Mucosa of descending colon (tissue), 3 donors: ENCODE measurements around the gene GPC6. TPM values are rescaled to one million over a fixed set of nuclear protein-coding genes. Genes with fewer than 3 reads are reported as not detected.
"Not testable (repeated sequence)": the region's sequence is repeated elsewhere in the genome, so short reads cannot be mapped to it uniquely, and the experiment has no call there.

Experiments
- ATAC-seq: fragments of 200-7000 bp; cut with Tn5 transposase; one replicate; pipeline ENCODE4 v1.9.1; 2020; ENCODE audit warnings: mild to moderate bottlenecking, moderate library complexity
- DNase-seq, 3 donors: peaks; one replicate each; pipeline ENCODE4 v3.0.0-alpha.2; 2020
- H3K36me3 ChIP-seq: fragments of 200-600 bp; one replicate; pipeline ENCODE4 v1.8.0; 2021; ENCODE audit warnings: low read depth, mild to moderate bottlenecking
- H3K4me1 ChIP-seq: fragments of 200-600 bp; one replicate; pipeline ENCODE4 v1.8.0; 2021; ENCODE audit warnings: low read depth, mild to moderate bottlenecking
- H3K4me3 ChIP-seq: fragments of 200-600 bp; one replicate; pipeline ENCODE4 v1.8.0; 2021; ENCODE audit warnings: mild to moderate bottlenecking
- H3K9me3 ChIP-seq: fragments of 200-600 bp; one replicate; pipeline ENCODE4 v1.8.0; 2021; ENCODE audit warnings: mild to moderate bottlenecking
- intact Hi-C, 2 donors: fragments of 100-400 bp; cut with DNase I in 1 of 2; cut with micrococcal nuclease in 1 of 2; formaldehyde crosslinking; loops; one replicate each; pipeline versions ENCODE4 v1.11.0 to v1.11.1; 2022; cut with DNase I, micrococcal nuclease
- total RNA-seq, 3 donors: library from RNA; stranded (reverse); fragmentation: NEBNext Ultra II Directional in 2 of 3; extraction: Animal tissue kit (Norgen Biotek cat#: 25700) in 2 of 3; gene quantifications; one replicate each; pipeline versions ENCODE4 v1.2.1 to v1.2.4, GENCODE V29; 2021 to 2023
- TF ChIP-seq, protein P1 (sequence below): fragments of 200-600 bp; IDR thresholded peaks from one replicate; pipeline ENCODE4 v1.8.0; 2022; ENCODE audit warnings: antibody characterized with exemption, mild to moderate bottlenecking
- donor health status: DM: no; HTN: no; CAD: no; lungs with moderate emphysema.
- donor health status: DM: no; HTN: no; CAD: no.
- donor health status: DM: no; HTN: yes; CAD: no.

GPC6 gene
- total RNA-seq, 3 donors from 2014 or later = 2.7 to 11.3 (median 7.5) TPM

DNA sequence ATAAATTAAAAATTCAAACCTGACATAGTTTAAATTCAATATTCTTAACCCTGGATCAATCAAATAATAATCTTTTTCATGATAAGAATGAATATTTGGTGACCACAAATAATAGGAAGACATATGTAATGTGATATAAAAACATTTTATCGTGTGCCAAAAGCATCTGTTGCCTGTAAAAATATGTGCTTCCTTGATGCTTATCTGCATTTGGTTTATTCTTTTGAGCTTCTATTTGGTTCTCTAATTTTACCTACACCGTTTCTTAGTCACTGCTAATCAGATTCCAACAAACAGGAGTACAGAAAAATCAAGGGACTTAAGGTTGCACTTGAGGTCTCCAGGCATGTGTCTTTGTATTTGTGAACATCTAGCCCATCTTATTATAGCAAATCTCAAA lies 978.3 kb downstream of the GPC6 start:
- ATAC-seq = no peak
- Histone ChIP-seq H3K4me1 (no peaks in the 10 kb centered on the region), H3K4me3 (no peak overlapping the region), H3K36me3 (no peaks in the 10 kb centered on the region), H3K9me3 (no peaks in the 10 kb centered on the region)
- no peak for DNase-seq
- TF ChIP-seq, protein P1, sequence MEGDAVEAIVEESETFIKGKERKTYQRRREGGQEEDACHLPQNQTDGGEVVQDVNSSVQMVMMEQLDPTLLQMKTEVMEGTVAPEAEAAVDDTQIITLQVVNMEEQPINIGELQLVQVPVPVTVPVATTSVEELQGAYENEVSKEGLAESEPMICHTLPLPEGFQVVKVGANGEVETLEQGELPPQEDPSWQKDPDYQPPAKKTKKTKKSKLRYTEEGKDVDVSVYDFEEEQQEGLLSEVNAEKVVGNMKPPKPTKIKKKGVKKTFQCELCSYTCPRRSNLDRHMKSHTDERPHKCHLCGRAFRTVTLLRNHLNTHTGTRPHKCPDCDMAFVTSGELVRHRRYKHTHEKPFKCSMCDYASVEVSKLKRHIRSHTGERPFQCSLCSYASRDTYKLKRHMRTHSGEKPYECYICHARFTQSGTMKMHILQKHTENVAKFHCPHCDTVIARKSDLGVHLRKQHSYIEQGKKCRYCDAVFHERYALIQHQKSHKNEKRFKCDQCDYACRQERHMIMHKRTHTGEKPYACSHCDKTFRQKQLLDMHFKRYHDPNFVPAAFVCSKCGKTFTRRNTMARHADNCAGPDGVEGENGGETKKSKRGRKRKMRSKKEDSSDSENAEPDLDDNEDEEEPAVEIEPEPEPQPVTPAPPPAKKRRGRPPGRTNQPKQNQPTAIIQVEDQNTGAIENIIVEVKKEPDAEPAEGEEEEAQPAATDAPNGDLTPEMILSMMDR = no peak
- intact Hi-C loops = no loop called here

DNA sequence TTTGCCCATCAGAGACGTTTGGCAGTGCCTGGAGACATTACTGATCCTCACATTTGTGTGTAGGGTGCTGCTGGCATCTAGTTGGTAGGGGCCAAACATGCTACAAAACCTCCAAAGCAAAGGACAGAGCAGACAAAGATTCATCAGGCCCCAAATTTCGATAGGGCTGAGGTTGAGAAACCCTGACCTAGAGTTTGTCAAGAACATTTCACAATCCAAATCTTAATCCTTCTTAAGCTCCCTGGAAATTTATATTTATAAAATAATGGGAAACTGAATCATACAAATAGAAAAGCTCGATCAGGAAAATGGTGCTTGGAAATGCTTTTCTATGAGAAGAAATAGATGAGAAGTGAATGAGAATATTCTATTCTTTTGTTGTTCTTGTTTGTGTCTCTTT lies 979.3 kb downstream of the GPC6 start:
- TF ChIP-seq, protein P1 = no peak
- no peaks in the 10 kb centered on the region for H3K36me3 ChIP-seq
- H3K4me1 ChIP-seq = no peaks in the 10 kb centered on the region
- DNase-seq (no peak), ATAC-seq (no peak)
- intact Hi-C loops = no loop called here
- H3K9me3 ChIP-seq = no peaks in the 10 kb centered on the region
- no peak overlapping the region for H3K4me3 ChIP-seq

DNA sequence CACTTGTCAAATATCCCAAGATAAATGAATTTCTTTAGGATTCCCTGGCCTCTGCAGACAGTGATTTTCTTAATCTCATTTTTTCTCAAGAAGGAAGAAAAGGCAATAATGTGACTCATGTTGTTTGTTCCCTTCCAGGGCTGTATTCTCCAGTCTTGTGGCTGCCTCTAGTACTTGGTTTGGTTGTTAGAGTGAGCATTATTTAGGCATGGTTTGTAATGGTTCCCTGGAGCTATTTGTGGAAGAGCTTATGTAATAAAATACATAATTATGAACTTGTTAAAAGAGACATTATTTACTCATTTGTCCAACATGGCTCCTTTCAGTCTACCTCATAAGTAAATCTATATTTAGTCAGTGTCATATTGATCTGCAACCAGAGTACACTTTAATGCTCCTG lies 982.5 kb downstream of the GPC6 start:
- DNase-seq (no peak), ATAC-seq (no peak)
- Histone ChIP-seq H3K36me3 (no peaks in the 10 kb centered on the region), H3K4me1 (no peaks in the 10 kb centered on the region), H3K9me3 (no peaks in the 10 kb centered on the region), H3K4me3 (no peak overlapping the region)
- intact Hi-C loops = no loop called here
- TF ChIP-seq, protein P1 = no peak

DNA sequence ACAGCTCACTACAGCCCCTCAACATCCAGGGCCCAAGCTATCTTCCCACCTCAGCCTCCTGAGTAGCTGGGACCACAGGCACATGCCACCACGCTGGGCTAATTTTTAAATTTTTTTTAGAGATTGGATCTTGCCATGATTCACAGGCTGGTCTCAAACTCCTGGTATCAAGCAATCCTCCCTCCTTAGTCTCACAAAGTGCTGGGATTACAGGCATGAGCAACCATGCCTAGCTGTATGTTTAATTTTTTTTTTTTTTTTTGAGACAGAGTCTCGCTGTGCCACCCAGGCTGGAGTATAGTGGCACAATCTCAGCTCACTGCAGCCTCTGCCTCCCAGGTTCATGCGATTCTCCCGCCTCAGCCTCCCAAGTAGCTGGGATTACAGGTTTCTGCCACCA lies 983.3 kb downstream of the GPC6 start:
- H3K4me1 ChIP-seq, intact Hi-C loops, DNase-seq, H3K9me3 ChIP-seq, H3K4me3 ChIP-seq, H3K36me3 ChIP-seq, ATAC-seq: not testable (repeated sequence)

DNA sequence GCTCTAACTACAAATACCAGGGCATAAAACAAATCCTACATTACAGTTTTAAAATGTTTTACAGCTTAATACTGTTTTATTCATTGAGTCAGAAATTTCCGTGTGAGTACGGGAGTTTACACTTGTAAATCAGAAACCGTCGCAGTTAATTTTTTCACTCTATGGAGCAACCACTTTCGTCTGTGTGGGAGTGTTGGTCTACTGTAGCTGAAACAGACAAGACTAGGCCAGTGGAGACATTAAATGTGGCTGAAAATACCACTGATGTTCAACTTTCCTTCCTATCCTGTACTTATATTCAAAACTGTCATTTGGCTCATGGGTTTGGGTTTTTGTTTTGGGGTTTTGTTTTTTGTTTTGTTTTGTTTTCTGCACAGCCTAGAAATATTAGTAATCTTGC lies 984.2 kb downstream of the GPC6 start:
- Histone ChIP-seq H3K4me3 (no peak overlapping the region), H3K36me3 (no peaks in the 10 kb centered on the region), H3K9me3 (no peaks in the 10 kb centered on the region), H3K4me1 (no peaks in the 10 kb centered on the region)
- ATAC-seq = no peak
- no peak for DNase-seq
- intact Hi-C loops = no loop called here
- TF ChIP-seq, protein P1 = no peak

DNA sequence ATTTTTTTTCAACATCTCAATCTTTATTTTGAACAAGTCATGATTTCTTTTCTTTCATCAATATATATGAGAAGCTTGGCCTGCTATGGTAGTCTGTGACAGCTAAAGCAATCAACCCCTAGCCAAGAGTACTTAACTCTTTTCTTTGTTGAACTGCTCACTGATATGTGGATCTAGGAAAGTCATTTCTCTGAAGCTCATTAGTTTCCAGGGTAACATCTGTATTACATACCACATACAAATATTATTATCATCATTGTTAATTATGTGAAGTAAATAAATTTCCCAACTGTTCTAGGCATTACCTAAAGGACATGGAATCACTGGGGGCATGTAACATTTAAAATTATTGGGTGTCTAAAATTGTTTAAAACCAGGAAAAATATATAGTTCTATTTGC lies 985.6 kb downstream of the GPC6 start:
- Histone ChIP-seq H3K4me3 (no peak overlapping the region), H3K9me3 (no peaks in the 10 kb centered on the region), H3K4me1 (no peaks in the 10 kb centered on the region), H3K36me3 (no peaks in the 10 kb centered on the region)
- DNase-seq = no peak
- ATAC-seq = no peak
- TF ChIP-seq, protein P1 = no peak
- intact Hi-C loops = no loop called here
